Neural cell (in vitro differentiated cells): Measurements from ENCODE around the gene CGNL1. TPM values are rescaled to one million over a fixed set of nuclear protein-coding genes. Genes with fewer than 3 reads are reported as not detected.

Experiments used
- H2AFZ ChIP-seq: fragments of 200-600, 300-800 bp; sonication (generic), shearing (Covaris generic); 2 replicates; pipeline ENCODE4 v1.6.0; 2014; ENCODE audit warnings: low read depth, mild to moderate bottlenecking, antibody characterized with exemption, low read length, moderate library complexity
- H3F3A ChIP-seq: fragments of 200-600 bp; shearing (Covaris generic); 2 replicates; pipeline ENCODE4 v1.6.1; 2016; ENCODE audit warnings: mild to moderate bottlenecking, moderate library complexity, mixed read lengths, antibody characterized with exemption, low read length; ENCODE audit not compliant: insufficient read depth, poor library complexity, severe bottlenecking
- H3K27ac ChIP-seq: fragments of 200-600, 300-800 bp; sonication (generic), shearing (Covaris generic); 2 replicates; pipeline ENCODE4 v1.5.1; 2014; ENCODE audit warnings: mild to moderate bottlenecking, low read length, moderate library complexity
- H3K27me3 ChIP-seq: fragments of 300-800, 200-600 bp; sonication (generic), shearing (Covaris generic); 2 replicates; pipeline ENCODE4 v1.6.0; 2014; ENCODE audit warnings: mild to moderate bottlenecking, low read depth, low read length, moderate library complexity; ENCODE audit not compliant: insufficient read depth
- H3K36me3 ChIP-seq: fragments of 300-800, 200-600 bp; sonication (generic), shearing (Covaris generic); 2 replicates; pipeline ENCODE4 v1.5.1; 2014; ENCODE audit warnings: mild to moderate bottlenecking, antibody characterized with exemption, low read length, moderate library complexity; ENCODE audit not compliant: insufficient read depth
- H3K4me2 ChIP-seq: fragments of 300-800, 200-600 bp; sonication (generic), shearing (Covaris generic); 2 replicates; pipeline ENCODE4 v1.6.0; 2014; ENCODE audit warnings: mild to moderate bottlenecking, low read length
- H3K4me3 ChIP-seq: fragments of 300-800, 200-600 bp; sonication (generic), shearing (Covaris generic); 2 replicates; pipeline ENCODE4 v1.5.1; 2014; ENCODE audit warnings: mild to moderate bottlenecking, low read length, moderate library complexity
- H3K79me2 ChIP-seq: fragments of 200-600 bp; shearing (Covaris generic); replicated peaks from 2 replicates; pipeline ENCODE4 v1.6.0; 2014; ENCODE audit warnings: mild to moderate bottlenecking, low read length, moderate library complexity; ENCODE audit not compliant: insufficient read depth
- H3K9ac ChIP-seq: fragments of 300-800, 200-600 bp; sonication (generic), shearing (Covaris generic); 2 replicates; pipeline ENCODE4 v1.6.1; 2016; ENCODE audit warnings: mild to moderate bottlenecking, low read length, mixed read lengths
- H3K9me2 ChIP-seq: fragments of 200-600 bp; shearing (Covaris generic); 2 replicates; pipeline ENCODE4 v1.6.1; 2016; ENCODE audit warnings: mild to moderate bottlenecking, low read length, mixed read lengths; ENCODE audit not compliant: insufficient read depth
- H3K9me3 ChIP-seq: fragments of 200-600, 300-800 bp; sonication (generic), shearing (Covaris generic); 2 replicates; pipeline ENCODE4 v1.6.1; 2016; ENCODE audit warnings: mild to moderate bottlenecking, mixed run types, low read length, moderate library complexity, mixed read lengths
- H4K20me1 ChIP-seq: fragments of 200-600 bp; shearing (Covaris generic); 2 replicates; pipeline ENCODE4 v1.6.1; 2016; ENCODE audit warnings: mild to moderate bottlenecking, mixed run types; ENCODE audit not compliant: insufficient read depth
- CTCF ChIP-seq: fragments of 450-650 bp; IDR thresholded peaks from 2 replicates; pipeline ENCODE4 v1.5.1; 2014; ENCODE audit warnings: antibody characterized with exemption, mild to moderate bottlenecking, moderate library complexity; ENCODE audit not compliant: poor library complexity, severe bottlenecking
- EP300 ChIP-seq: fragments of 450-650 bp; conservative IDR thresholded peaks from 2 replicates; pipeline ENCODE4 v1.6.1; 2014; ENCODE audit warnings: antibody characterized with exemption, mild to moderate bottlenecking, moderate library complexity; ENCODE audit not compliant: poor library complexity, severe bottlenecking
- EZH2 ChIP-seq: fragments of 200-600, 300-800 bp; shearing (Covaris generic), sonication (generic); IDR thresholded peaks from 2 replicates; pipeline ENCODE4 v1.6.1; 2014; ENCODE audit warnings: antibody characterized with exemption, low read length, borderline replicate concordance, mild to moderate bottlenecking; ENCODE audit not compliant: insufficient read depth, poor library complexity, severe bottlenecking
- MXI1 ChIP-seq: fragments of 450-650 bp; conservative IDR thresholded peaks from 2 replicates; pipeline ENCODE4 v1.6.1; 2014; ENCODE audit warnings: antibody characterized with exemption, mild to moderate bottlenecking; ENCODE audit not compliant: poor library complexity, severe bottlenecking
- POLR2AphosphoS5 ChIP-seq: IDR thresholded peaks from 2 replicates; pipeline ENCODE4 v1.6.1; 2012
- RAD21 ChIP-seq: fragments of 450-650 bp; conservative IDR thresholded peaks from 2 replicates; pipeline ENCODE4 v1.6.1; 2014; ENCODE audit warnings: antibody characterized with exemption, mild to moderate bottlenecking, moderate library complexity
- SMC3 ChIP-seq: fragments of 450-650 bp; conservative IDR thresholded peaks from 2 replicates; pipeline ENCODE4 v1.6.1; 2014; ENCODE audit warnings: antibody characterized with exemption, mild to moderate bottlenecking, moderate library complexity; ENCODE audit not compliant: poor library complexity
- TAF1 ChIP-seq: IDR thresholded peaks from 2 replicates; pipeline ENCODE4 v1.6.1; 2012; ENCODE audit warnings: low read depth
- polyA plus RNA-seq: library from polyadenylated mRNA; depleted of rRNA; stranded (reverse); fragments of >200 nt; gene quantifications from 2 replicates; pipeline ENCODE4 v1.2.3, GENCODE V29; 2014
- TF ChIP-seq, protein P1 (sequence below): IDR thresholded peaks from 2 replicates; pipeline ENCODE4 v1.6.1; 2012; ENCODE audit warnings: borderline replicate concordance

Gene CGNL1
- polyA plus RNA-seq, 1 donor from 2014 or later: 0.26 TPM

DNA sequence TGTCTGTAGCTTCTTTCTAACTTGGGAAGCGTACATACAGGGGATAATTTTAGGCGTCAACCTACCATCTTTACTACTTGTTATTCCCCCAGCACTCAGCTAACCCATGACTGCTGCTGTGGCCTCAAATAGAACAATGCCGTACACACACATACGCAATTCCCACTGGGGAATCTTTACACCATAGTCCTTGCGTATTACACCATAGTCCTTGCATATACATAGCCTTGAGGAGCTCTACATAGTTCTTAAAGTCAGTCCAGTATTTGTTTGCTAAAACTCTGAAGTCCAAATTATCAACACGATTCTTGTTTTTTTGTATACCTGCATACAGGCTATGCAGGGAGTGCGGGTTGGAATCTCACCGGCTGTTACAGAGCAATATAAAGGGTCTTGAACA, 67.2 kb downstream of the CGNL1 start:
- no peaks in the 10 kb centered on the region for H4K20me1 ChIP-seq
- no peak overlapping the region for H3K9ac ChIP-seq
- no peaks in the 10 kb centered on the region for H3K9me2 ChIP-seq
- H2AFZ ChIP-seq: no peak overlapping the region
- H3K36me3 ChIP-seq: no peaks in the 10 kb centered on the region
- H3K4me2 ChIP-seq: no peak overlapping the region
- no peaks in the 10 kb centered on the region for H3F3A ChIP-seq
- H3K9me3 ChIP-seq: no peaks in the 10 kb centered on the region
- H3K79me2 ChIP-seq: no peaks in the 10 kb centered on the region
- TF ChIP-seq MXI1: no peak
- TF ChIP-seq POLR2AphosphoS5: no peak
- no peak for TF ChIP-seq RAD21
- no peak for TF ChIP-seq TAF1
- TF ChIP-seq EP300: no peak
- TF ChIP-seq EZH2: no peak
- TF ChIP-seq SMC3: no peak
- H3K27me3 ChIP-seq: no peaks in the 10 kb centered on the region
- H3K27ac ChIP-seq: no peak overlapping the region
- no peak overlapping the region for H3K4me3 ChIP-seq

DNA sequence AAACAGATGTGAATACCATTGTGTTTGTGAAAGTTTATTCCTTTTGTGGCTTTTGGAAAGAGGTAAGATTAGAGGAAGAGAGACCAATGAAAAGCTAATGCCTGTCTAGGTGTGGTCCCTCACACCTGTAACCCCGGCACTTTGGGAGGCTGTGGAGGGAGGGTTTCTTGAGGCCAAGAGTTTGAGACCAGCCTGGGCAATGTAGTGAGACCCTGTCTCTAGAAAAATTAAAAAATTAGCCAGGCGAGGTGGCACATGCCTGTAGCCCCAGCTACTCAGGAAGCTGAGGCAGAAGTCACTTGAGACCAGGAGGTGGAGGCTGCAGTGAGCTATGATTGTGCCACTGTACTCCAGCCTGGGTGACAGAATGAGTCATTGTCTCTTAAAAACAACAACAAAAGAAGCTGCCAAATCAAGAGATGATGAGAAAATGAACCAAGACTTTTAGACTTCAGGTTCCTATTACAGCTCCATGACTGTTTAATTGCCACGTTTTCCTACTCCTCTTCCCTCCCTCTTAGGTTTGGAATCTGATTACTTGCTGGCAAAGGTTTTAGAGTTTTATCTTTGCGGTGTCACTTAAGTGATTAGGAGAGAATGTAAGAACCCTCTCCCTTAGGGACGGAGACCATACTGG, 68.7 kb downstream of the CGNL1 start:
- Histone ChIP-seq H3K4me2 (no peak overlapping the region), H3K9me2 (no peaks in the 10 kb centered on the region), H2AFZ (no peak overlapping the region), H3K4me3 (no peak overlapping the region), H3F3A (no peaks in the 10 kb centered on the region), H3K27ac (no peak overlapping the region), H3K27me3 (no peaks in the 10 kb centered on the region), H4K20me1 (no peaks in the 10 kb centered on the region), H3K36me3 (no peaks in the 10 kb centered on the region), H3K9me3 (no peaks in the 10 kb centered on the region), H3K9ac (no peak overlapping the region), H3K79me2 (no peaks in the 10 kb centered on the region)
- TF ChIP-seq EZH2 (no peak), RAD21 (no peak), EP300 (no peak)

DNA sequence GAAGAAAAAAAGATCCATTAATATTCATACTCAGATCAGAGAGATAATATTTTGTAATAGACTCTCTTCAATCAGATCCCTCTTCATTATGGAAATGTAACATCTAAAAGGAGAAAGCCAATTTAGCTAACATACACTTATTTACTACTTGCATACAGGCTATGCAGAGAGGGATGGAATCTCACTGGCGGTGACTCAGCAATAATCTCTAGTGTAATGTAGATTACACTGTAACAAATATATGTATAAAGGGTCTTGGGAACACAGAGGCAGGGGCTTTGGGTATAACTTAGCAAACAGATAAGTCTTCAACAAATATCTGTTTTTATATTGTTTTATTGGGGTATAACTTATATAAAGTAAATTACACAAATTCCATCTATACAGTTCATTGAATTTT, 69.6 kb downstream of the CGNL1 start:
- TF ChIP-seq CTCF: no peak
- Histone ChIP-seq H3K9ac (no peak overlapping the region), H3K9me3 (no peaks in the 10 kb centered on the region)

GRCh38 chr15:57446393-57446792, 70.1 kb downstream of the CGNL1 start:
- no peaks in the 10 kb centered on the region for H3K36me3 ChIP-seq
- no peaks in the 10 kb centered on the region for H3K27me3 ChIP-seq
- TF ChIP-seq POLR2AphosphoS5 (no peak), TAF1 (no peak), CTCF (no peak), SMC3 (no peak), RAD21 (no peak), EZH2 (no peak), MXI1 (no peak), EP300 (no peak)
- TF ChIP-seq, protein P1, sequence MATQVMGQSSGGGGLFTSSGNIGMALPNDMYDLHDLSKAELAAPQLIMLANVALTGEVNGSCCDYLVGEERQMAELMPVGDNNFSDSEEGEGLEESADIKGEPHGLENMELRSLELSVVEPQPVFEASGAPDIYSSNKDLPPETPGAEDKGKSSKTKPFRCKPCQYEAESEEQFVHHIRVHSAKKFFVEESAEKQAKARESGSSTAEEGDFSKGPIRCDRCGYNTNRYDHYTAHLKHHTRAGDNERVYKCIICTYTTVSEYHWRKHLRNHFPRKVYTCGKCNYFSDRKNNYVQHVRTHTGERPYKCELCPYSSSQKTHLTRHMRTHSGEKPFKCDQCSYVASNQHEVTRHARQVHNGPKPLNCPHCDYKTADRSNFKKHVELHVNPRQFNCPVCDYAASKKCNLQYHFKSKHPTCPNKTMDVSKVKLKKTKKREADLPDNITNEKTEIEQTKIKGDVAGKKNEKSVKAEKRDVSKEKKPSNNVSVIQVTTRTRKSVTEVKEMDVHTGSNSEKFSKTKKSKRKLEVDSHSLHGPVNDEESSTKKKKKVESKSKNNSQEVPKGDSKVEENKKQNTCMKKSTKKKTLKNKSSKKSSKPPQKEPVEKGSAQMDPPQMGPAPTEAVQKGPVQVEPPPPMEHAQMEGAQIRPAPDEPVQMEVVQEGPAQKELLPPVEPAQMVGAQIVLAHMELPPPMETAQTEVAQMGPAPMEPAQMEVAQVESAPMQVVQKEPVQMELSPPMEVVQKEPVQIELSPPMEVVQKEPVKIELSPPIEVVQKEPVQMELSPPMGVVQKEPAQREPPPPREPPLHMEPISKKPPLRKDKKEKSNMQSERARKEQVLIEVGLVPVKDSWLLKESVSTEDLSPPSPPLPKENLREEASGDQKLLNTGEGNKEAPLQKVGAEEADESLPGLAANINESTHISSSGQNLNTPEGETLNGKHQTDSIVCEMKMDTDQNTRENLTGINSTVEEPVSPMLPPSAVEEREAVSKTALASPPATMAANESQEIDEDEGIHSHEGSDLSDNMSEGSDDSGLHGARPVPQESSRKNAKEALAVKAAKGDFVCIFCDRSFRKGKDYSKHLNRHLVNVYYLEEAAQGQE: no peak
- H3K27ac ChIP-seq: no peak overlapping the region
- no peaks in the 10 kb centered on the region for H3K9me2 ChIP-seq
- H3K4me3 ChIP-seq: no peak overlapping the region
- H3K79me2 ChIP-seq: no peaks in the 10 kb centered on the region
- no peaks in the 10 kb centered on the region for H3F3A ChIP-seq
- H3K9me3 ChIP-seq: no peaks in the 10 kb centered on the region
- no peak overlapping the region for H3K9ac ChIP-seq
- no peak overlapping the region for H3K4me2 ChIP-seq
- no peak overlapping the region for H2AFZ ChIP-seq
- no peaks in the 10 kb centered on the region for H4K20me1 ChIP-seq

More for the DNA sequence above, 69.6 kb downstream of the CGNL1 start:
- Histone ChIP-seq H3K4me3 (no peak overlapping the region), H3K27ac (no peak overlapping the region), H3K36me3 (no peaks in the 10 kb centered on the region), H3K79me2 (no peaks in the 10 kb centered on the region), H3K27me3 (no peaks in the 10 kb centered on the region), H3K9me2 (no peaks in the 10 kb centered on the region), H3K4me2 (no peak overlapping the region), H4K20me1 (no peaks in the 10 kb centered on the region), H2AFZ (no peak overlapping the region), H3F3A (no peaks in the 10 kb centered on the region)
